Right lobe of liver (tissue), 6 donors: ENCODE data around the gene SPECC1L. TPM values are rescaled to one million over a fixed set of nuclear protein-coding genes. Genes with fewer than 3 reads are reported as not detected.
"Not testable (repeated sequence)": the region's sequence is repeated elsewhere in the genome, so short reads cannot be mapped to it uniquely, and the experiment has no call there.

Experiments used
- ATAC-seq, 4 donors: fragments of 200-7000 bp; cut with Tn5 transposase; one replicate each; pipeline ENCODE4 v1.9.1; 2020; ENCODE audit warnings: mild to moderate bottlenecking in 4 of 4, moderate library complexity in 4 of 4
- DNase-seq, 3 donors: peaks; one replicate each; pipeline ENCODE4 v3.0.0-alpha.2; 2020
- H3K27ac ChIP-seq, 3 donors: fragments of 200-600 bp; one replicate each; pipeline ENCODE4 v1.8.0; 2022
- H3K27me3 ChIP-seq, 2 donors: fragments of 200-600 bp; one replicate each; pipeline ENCODE4 v1.8.0; 2022
- H3K36me3 ChIP-seq, 4 donors: fragments of 200-600 bp; sonication (generic) in 1 of 4; one replicate each; pipeline versions ENCODE4 v1.5.1 to v1.8.0; 2017 to 2022; ENCODE audit warnings: control low read depth in 1 of 4
- H3K4me1 ChIP-seq, 4 donors: fragments of 200-600 bp; sonication (generic) in 1 of 4; one replicate each; pipeline versions ENCODE4 v1.5.1 to v1.8.0; 2017 to 2022; ENCODE audit warnings: control low read depth in 1 of 4
- H3K4me3 ChIP-seq, 3 donors: fragments of 200-600 bp; one replicate each; pipeline ENCODE4 v1.8.0; 2022
- H3K9me3 ChIP-seq, 4 donors: fragments of 200-600 bp; sonication (generic) in 1 of 4; one replicate each; pipeline versions ENCODE4 v1.5.1 to v1.8.0; 2017 to 2022; ENCODE audit warnings: control low read depth in 1 of 4
- POLR2A ChIP-seq: fragments of 450-650 bp; IDR thresholded peaks from one replicate; pipeline ENCODE4 v1.6.1; 2017; ENCODE audit warnings: antibody characterized with exemption, mild to moderate bottlenecking
- WGBS: methylation state at CpG from one replicate; pipeline ENCODE4 v1.1.6; 2018; ENCODE audit warnings: low coverage, low lambda C conversion rate; ENCODE audit not compliant: insufficient coverage; ENCODE audit errors: missing lambda C conversion rate; 5-methylcytosine and 5-hydroxymethylcytosine counted together
- intact Hi-C, 2 donors: fragments of 100-400 bp; cut with DNase I; formaldehyde crosslinking; loops; one replicate each; pipeline versions ENCODE4 v1.11.2 to v1.14.1; 2022
- total RNA-seq, 6 experiments: library from RNA; depleted of rRNA in 2 of 6; stranded (reverse); fragments of >200 nt in 2 of 6; fragmentation: NEBNext Ultra II Directional in 3 of 6; extraction: Animal tissue kit (Norgen Biotek cat#: 25700) in 3 of 6; gene quantifications; one replicate each; pipeline versions ENCODE4 v1.1.0 to v1.2.4, GENCODE V29; 2016 to 2023
- TF ChIP-seq, protein P1 (sequence below), 4 donors: fragments of 200-600 bp in 3 of 4; fragments of 450-650 bp in 1 of 4; IDR thresholded peaks; one replicate each; pipeline versions ENCODE4 v1.5.1 to v1.8.0; 2016 to 2022; ENCODE audit warnings: antibody characterized with exemption in 4 of 4, mild to moderate bottlenecking in 2 of 4
- donor health status: DM: no; HTN: yes; CAD: no.
- donor health status: DM: no; HTN: no; CAD: no.
- donor health status: DM: no; HTN: no; CAD: no.
- donor health status: DM: no; HTN: yes; CAD: no.
- donor health status: DM: no; HTN: yes; CAD: no.

The SPECC1L gene
- total RNA-seq, 6 experiments from 2014 or later, result 16.3 to 26.4 (median 24.2) TPM

DNA sequence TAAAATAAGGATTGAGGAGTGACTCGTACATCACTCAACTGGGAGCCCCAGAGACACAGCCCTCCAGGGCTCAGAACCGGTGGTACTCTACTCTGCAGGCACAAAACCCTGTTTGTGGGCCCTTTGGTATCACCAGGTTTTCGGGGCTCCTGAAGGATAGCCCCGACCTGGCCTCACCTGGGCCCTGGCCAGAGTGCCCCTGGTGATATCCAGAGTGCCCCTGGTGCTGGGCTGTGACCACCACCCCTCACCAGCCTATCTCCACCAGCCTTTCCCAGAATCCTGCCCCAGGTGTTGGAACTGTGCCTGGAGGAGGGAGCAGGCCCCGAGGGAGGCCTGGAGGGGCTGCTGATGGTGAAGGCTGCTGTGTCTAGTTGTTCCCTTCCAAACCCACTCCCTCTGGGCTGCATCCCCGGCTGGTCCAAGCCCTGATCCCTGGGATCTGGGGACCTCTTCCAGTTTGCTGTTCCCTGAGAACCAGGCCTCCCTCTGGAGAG is 23.6 kb upstream of the SPECC1L start:
- Histone ChIP-seq H3K27me3 (no peaks in the 10 kb centered on the region), H3K9me3 (no peaks in the 10 kb centered on the region), H3K4me3 (no peak overlapping the region), H3K4me1 (no peaks in the 10 kb centered on the region), H3K27ac (peak overlapping the region in 1 of 3 donors; percentile 47), H3K36me3 (no peaks in the 10 kb centered on the region)
- ATAC-seq (no peak), DNase-seq (no peak)
- 51% methylated on average over 5 of the region's 6 CpGs for WGBS
- TF ChIP-seq POLR2A, result no peak
- TF ChIP-seq, protein P1, sequence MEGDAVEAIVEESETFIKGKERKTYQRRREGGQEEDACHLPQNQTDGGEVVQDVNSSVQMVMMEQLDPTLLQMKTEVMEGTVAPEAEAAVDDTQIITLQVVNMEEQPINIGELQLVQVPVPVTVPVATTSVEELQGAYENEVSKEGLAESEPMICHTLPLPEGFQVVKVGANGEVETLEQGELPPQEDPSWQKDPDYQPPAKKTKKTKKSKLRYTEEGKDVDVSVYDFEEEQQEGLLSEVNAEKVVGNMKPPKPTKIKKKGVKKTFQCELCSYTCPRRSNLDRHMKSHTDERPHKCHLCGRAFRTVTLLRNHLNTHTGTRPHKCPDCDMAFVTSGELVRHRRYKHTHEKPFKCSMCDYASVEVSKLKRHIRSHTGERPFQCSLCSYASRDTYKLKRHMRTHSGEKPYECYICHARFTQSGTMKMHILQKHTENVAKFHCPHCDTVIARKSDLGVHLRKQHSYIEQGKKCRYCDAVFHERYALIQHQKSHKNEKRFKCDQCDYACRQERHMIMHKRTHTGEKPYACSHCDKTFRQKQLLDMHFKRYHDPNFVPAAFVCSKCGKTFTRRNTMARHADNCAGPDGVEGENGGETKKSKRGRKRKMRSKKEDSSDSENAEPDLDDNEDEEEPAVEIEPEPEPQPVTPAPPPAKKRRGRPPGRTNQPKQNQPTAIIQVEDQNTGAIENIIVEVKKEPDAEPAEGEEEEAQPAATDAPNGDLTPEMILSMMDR (IDR thresholded peaks at IDR 0.05), result no peak
- intact Hi-C loops, result no loop called here

DNA sequence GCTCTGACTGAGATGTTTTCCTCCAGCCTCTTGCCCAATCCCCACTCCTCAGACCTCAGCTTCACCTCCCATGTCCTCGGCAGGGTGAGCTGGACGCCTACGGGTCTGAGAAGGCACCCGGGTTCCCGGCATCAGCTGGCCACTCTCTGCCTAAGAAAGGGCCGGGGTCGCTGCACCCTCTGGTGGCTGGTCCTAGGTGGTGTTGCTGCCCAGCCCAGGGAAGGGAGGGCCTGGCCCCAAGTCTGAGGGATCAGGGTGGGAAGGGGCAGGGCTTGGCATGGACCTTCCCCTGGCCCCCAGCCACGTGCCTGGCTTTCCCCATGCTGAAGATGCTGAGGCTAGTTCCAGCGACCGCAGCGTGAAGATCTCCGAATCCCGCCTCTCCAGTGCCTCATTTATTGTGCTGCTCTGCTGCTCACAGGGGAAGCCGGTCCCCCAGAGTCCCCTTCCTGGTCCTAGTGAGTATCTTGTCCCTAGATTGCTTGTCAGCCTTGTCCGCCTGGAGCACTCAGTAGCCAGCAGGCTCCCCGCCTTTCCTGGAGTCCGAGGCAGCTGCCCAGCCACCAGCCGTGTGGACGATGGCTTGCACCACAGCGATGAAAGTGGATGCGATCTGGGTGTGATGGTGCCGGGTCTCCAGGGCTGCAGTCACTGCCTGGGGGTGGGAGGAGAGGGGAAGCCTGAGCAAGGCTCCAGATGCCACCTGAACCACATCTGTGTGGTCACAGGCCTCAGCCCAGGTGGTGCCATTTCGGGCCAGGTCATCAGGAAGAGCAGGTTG is 22.9 kb upstream of the SPECC1L start:
- Histone ChIP-seq H3K27ac (no peak overlapping the region), H3K9me3 (no peaks in the 10 kb centered on the region), H3K4me1 (no peaks in the 10 kb centered on the region), H3K36me3 (no peaks in the 10 kb centered on the region), H3K27me3 (no peaks in the 10 kb centered on the region), H3K4me3 (no peak overlapping the region)
- WGBS, result 41% methylated on average over 8 of the region's 23 CpGs
- TF ChIP-seq, protein P1 (IDR thresholded peaks at IDR 0.05), result peak; percentile 62 to 85 (median 64)
- no peak for TF ChIP-seq POLR2A
- DNase-seq (peak; percentile 78 to 79 (median 79)), ATAC-seq (peak; percentile 93 to 99 (median 98))
- intact Hi-C loops, result no loop called here

DNA sequence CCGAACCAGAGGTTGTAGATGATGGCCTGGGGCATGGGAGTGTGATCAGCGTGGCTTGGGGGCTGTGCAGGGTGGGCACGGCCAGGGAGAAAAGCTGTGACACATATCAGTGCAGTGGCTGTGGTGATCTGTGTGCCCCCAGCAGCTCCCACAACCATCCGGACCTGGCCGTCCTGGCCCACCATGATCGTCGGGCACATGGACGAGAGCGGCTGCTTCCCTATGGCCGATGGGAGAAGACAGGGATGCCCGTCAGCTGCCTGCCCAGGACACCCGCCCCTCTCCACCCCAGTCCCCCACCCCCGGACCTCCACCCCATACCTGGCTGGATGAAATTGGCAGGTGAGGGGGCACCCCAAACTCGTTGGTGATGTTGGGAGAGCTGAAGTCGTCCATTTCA is 22.0 kb upstream of the SPECC1L start:
- intact Hi-C loops, result not testable (repeated sequence)
- peak in 2 of 3 donors; percentile 23 to 26 for DNase-seq

DNA sequence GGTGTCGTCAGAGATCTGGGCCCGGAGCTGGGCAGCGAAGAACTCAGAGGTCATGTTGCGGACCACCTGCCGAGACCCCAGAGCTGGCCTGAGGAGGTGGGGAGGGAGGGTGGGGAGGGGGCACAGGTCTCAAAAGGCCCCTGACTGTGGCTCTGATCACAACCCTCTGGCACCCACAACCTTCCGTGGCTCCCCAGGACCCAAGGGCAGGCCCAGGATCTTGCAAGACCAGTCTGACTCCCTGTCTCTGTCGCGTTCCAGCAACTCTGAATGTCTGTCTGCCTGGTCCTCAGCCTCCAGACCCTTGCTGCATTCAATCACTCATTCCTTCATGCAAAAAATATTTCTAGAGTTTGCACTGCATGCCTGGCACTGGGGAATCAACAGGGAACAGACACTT is 21.2 kb upstream of the SPECC1L start:
- ATAC-seq, H3K36me3 ChIP-seq, H3K4me3 ChIP-seq, H3K27me3 ChIP-seq, H3K4me1 ChIP-seq, H3K9me3 ChIP-seq, intact Hi-C loops, H3K27ac ChIP-seq: not testable (repeated sequence)
- no CpG with 5 or more reads among the region's 8 CpGs for WGBS
- DNase-seq, result peak in 1 of 3 donors; percentile 30

More for the DNA sequence above, 22.0 kb upstream of the SPECC1L start:
- not testable (repeated sequence) for H3K27ac ChIP-seq, H3K36me3 ChIP-seq, H3K4me1 ChIP-seq, H3K9me3 ChIP-seq, H3K4me3 ChIP-seq, H3K27me3 ChIP-seq, ATAC-seq
- WGBS, result no CpG with 5 or more reads among the region's 15 CpGs

DNA sequence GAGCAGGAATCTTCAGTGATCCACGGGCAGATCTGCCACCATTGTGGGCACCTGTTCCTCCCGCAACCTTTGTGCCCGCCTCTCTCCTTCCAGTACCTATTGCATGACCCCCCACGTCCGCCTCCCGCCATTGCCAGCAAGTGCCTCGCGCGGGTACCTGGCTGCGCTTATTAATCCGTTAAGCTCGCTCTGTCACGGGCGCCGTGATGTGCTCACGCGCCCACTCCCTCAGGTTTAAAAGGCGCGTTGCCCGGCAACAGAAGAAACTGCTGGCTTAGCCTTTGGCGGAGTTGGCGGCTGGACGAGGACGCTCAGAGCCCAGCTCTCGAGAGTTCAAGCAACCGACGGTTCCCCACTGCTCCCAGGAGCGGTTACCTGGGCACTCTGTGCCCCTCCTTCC is 19.3 kb upstream of the SPECC1L start:
- H3K36me3 ChIP-seq, H3K27ac ChIP-seq, H3K4me1 ChIP-seq, H3K9me3 ChIP-seq, intact Hi-C loops, H3K27me3 ChIP-seq, H3K4me3 ChIP-seq, ATAC-seq: not testable (repeated sequence)
- DNase-seq, result peak in 1 of 3 donors; percentile 15
- no CpG with 5 or more reads among the region's 28 CpGs for WGBS

DNA sequence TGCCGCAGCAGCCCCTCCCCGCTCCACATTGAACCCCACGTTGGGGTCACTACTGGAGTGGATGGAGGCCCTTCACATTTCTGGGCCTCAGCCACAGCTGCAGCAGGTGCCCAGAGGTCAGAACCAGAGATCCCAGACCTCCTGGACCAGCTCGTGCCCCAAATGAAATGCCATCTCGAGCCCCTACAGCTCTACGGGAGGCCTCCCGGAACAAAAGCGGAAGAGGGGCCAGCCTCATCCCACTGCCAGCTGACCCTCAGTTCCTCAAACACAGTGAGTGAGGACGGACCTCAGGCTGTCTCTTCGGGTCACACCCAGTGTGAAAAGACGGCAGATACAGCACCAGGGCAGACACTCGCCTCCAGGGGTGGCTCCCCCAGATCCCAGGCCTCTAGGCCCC is 17.5 kb upstream of the SPECC1L start:
- H3K27ac ChIP-seq, intact Hi-C loops, H3K4me1 ChIP-seq, ATAC-seq, H3K4me3 ChIP-seq, H3K27me3 ChIP-seq, H3K9me3 ChIP-seq, DNase-seq, H3K36me3 ChIP-seq: not testable (repeated sequence)
- 89% methylated on average over 5 of the region's 12 CpGs for WGBS

DNA sequence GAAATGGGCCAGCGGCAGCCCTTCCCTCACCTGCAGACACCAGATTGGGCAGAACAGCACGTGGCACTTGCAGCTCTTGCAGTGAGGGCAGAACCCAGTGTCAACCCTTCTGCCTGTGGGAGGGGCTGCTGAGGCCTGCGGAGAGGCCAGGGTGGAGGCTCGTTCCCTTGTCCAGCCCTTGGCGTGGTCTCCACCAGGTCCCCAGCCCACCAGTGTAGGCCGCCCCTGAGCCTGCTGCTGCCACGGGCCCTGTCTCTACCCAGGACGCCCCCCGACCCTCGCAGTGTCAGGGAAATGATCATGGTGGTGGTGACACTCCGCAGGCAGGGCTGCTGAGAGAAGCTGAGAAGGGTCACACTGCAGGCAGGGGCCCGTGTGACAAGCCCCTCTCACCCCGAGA is 14.5 kb upstream of the SPECC1L start:
- H3K27me3 ChIP-seq, ATAC-seq, DNase-seq, H3K36me3 ChIP-seq, H3K27ac ChIP-seq, H3K9me3 ChIP-seq, H3K4me3 ChIP-seq, H3K4me1 ChIP-seq, intact Hi-C loops: not testable (repeated sequence)
- 60% methylated on average over 4 of the region's 13 CpGs for WGBS

DNA sequence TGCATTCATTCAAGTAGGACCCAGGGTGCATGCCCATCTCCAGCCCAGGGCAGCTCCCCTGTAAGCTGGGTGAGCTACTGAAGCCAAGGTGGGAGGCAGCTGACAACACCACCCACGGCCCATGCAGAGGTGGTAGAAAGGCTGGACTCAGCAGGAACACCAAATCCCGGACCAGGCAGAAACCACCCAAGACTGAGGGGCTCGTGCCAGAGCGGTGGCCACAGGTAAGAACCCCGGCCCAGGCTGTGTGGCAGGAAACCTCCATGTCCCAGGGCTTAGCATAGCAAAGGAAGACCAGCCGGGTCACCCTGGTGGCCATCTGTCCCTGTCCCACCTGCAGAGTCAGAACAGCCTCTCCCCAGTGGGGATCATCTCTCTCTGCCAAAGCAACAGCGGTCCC is 13.9 kb upstream of the SPECC1L start:
- no CpG with 5 or more reads among the region's 7 CpGs for WGBS
- H3K4me3 ChIP-seq, H3K4me1 ChIP-seq, H3K36me3 ChIP-seq, H3K9me3 ChIP-seq, ATAC-seq, intact Hi-C loops, H3K27me3 ChIP-seq, DNase-seq, H3K27ac ChIP-seq: not testable (repeated sequence)
